IPS-NIHi11 (cell line): ENCODE results near the gene ABLIM2.

Experiments used
- DNase-seq: peaks from one replicate; pipeline ENCODE4 v3.0.0; 2012; ENCODE audit warnings: mixed read lengths, low spot score

Gene ABLIM2

GRCh38 chr4:7981738-7982394 is 176.7 kb downstream of the ABLIM2 start:
- DNase-seq = no peak

GRCh38 chr4:7980036-7980435 is 178.6 kb downstream of the ABLIM2 start:
- no peak for DNase-seq

GRCh38 chr4:7979652-7979968 is 179.0 kb downstream of the ABLIM2 start:
- no peak for DNase-seq

GRCh38 chr4:7978907-7979651 is 179.5 kb downstream of the ABLIM2 start:
- no peak for DNase-seq

- no peak for DNase-seq
These were observed 180.1 kb downstream of the ABLIM2 start for GRCh38 chr4:7978489-7978888.

GRCh38 chr4:7976634-7977033 is 182.0 kb downstream of the ABLIM2 start:
- no peak for DNase-seq

GRCh38 chr4:7976025-7976424 is 182.6 kb downstream of the ABLIM2 start:
- no peak for DNase-seq

- DNase-seq = no peak
These were observed 184.2 kb downstream of the ABLIM2 start for GRCh38 chr4:7974425-7974824.

GRCh38 chr4:7973545-7973981 is 185.1 kb downstream of the ABLIM2 start:
- no peak for DNase-seq

GRCh38 chr4:7971881-7972500 is 186.6 kb downstream of the ABLIM2 start:
- no peak for DNase-seq

- DNase-seq = no peak
These were observed 187.4 kb downstream of the ABLIM2 start for GRCh38 chr4:7971159-7971631.

- no peak for DNase-seq
These were observed 188.2 kb downstream of the ABLIM2 start for GRCh38 chr4:7970361-7970946.

GRCh38 chr4:7968262-7968896 is 190.2 kb downstream of the ABLIM2 start:
- no peak for DNase-seq

GRCh38 chr4:7967501-7968261 is 190.9 kb downstream of the ABLIM2 start:
- DNase-seq = no peak

GRCh38 chr4:7967063-7967440 is 191.6 kb downstream of the ABLIM2 start:
- DNase-seq = no peak

- DNase-seq = no peak
These were observed 192.1 kb downstream of the ABLIM2 start for GRCh38 chr4:7966281-7967062.

- DNase-seq = no peak
These were observed 193.5 kb downstream of the ABLIM2 start for GRCh38 chr4:7964890-7965662.

- DNase-seq = no peak
These were observed 194.2 kb downstream of the ABLIM2 start for GRCh38 chr4:7964459-7964858.

- no peak for DNase-seq
These were observed 194.9 kb downstream of the ABLIM2 start for GRCh38 chr4:7963691-7964090.
